ENCODE measurements around the gene STON2.

The STON2 gene

DNA sequence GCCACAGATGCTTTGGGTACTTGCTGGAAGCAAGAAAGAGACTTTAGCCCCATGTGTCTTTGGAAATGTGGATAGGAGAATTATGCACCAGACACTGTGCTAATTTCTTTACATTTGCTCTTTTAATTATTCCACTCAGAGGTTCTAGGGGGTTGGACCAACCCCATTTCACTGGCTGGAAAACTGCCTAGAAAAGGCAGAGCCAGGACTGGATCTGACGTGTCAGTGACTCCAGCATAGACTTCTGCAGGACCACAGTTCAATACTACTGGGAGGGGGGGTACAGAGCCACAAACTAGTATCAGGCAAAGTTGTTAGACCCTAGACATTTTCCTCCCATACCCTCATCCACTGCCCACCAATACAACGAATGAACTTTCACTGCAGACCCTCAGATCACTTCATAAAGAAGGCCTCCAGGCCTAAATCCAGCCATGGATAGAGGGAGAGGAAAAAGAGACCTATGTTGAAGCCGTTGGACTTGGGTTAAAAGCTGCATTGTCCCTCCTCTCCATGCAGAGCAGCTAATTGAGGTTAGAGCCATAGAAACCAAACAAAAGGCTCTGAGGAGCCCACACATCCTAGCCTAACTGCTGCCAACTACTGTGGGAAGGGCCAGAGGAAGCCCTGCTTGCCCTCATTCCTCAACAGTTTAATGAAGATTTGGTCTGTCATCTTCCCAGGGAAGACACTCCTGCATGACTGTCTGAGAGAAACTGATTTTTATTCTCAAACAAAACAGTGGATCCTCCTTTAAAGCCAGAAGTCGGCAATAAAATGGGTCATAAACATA, 68.7 kb downstream of the STON2 start:
- DNase-seq (ENCODE audit: low spot score) = no peak

DNA sequence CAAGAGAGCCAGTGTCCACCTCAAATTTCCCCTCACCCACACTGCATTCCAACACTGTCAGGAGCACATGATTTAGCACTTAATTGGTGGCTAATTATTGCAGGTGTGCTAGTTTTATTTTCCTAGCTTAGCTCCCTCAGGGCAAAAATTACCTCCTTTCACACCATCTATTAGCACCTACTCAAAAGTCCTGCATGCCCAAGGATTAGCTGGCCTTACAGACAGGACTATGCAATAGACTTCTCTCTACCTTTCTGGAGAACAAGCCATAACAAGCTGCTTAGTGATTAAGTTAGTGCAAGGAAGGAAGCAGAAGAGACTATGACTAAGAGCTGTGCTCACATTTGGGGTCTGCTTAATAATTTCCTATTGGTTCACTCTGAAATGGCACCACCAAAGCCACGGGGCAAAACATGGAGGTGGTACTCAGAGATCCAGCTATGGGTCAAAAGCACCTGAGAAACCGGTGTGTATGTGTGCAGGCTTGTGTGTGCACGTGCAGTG, 69.5 kb downstream of the STON2 start:
- DNase-seq (ENCODE audit: low spot score) = no peak

DNA sequence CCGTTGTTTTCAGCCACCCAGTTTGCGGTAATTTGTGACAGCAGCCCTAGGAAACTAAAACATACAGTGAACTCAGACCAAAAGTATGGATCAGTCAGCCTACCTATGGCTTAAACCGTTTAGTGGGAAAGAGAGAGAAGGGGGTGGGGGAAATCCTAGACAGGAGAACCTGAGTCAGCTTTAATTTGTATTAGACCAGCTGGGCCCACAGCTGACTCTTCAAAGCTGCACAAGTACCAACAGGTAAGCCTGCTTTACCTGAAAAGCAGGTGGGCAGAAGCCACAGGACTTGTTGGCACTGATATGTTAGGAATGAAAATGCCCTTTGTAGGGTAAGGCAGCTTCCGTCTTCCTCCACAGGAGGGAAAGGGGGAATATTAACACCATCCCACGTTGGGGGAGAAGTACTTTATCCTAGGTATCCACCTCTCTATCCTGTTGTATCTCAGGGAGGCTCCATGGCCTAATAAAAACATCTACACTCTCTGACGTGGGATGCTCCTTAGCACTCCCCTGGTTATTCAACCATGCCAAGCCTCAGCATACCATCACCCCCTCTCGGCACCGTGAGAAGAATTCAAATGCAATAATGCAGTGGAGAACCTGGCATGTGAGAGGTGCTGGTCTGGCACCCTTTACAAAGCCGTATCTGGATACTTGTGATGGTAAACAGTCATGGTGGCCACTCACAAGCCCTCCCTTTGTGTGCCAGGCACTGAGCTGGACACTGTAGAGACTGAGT, 70.3 kb downstream of the STON2 start:
- DNase-seq (ENCODE audit: low spot score) = no peak

- no peak for DNase-seq (ENCODE audit: low spot score)
Observed at GRCh38 chr14:81326451-81326850, 73.7 kb downstream of the STON2 start.

DNA sequence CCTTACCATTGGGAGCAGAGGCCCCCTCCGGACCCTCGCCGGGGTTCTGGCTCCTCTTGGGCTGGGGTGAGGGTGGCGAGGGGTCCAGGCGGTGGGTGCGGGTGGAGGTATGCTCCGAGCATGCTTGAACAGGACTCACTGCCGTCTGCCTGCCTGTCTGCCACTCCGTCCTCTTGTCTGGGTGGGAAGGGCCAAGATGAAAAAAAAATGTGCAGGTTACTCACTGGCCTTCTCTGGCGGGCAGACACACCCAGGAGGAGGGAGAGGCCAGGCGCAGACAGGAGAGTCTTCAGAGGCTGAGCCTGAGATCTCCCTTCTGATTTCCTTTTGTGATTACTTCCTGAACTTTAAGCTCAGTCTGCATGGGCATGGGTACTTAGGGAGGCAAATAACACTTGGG, 76.1 kb downstream of the STON2 start:
- DNase-seq (ENCODE audit: low spot score) = no peak

- DNase-seq (ENCODE audit: low spot score) = no peak
Observed at GRCh38 chr14:81323093-81323492, 77.0 kb downstream of the STON2 start.

- no peak for DNase-seq (ENCODE audit: low spot score)
Observed at GRCh38 chr14:81319946-81320345, 80.2 kb downstream of the STON2 start.

GRCh38 chr14:81319314-81319713, 80.8 kb downstream of the STON2 start:
- no peak for DNase-seq (ENCODE audit: low spot score)

DNA sequence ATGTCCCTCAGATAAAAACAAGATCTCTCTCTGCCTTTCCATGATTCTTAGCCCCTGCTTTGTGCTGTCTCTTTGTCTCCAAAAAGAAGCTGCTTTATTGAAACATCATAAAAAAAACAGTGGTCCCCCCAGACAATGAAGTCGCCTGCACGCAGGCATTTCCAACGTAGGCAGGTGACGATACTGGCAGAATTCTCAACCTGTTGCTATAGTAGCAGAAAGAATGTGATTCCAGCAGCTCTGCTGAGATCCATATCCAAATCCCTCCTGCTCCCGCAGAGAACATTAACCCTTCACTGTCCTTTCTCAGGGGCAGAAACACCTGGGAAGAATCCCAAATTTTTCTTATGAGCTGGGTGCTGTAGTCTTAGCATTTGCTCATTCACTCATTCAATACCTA, 84.8 kb downstream of the STON2 start:
- no peak for DNase-seq (ENCODE audit: low spot score)

- no peak for DNase-seq (ENCODE audit: low spot score)
Observed at GRCh38 chr14:81314443-81315175, 85.5 kb downstream of the STON2 start.

GRCh38 chr14:81313775-81314429, 86.2 kb downstream of the STON2 start:
- no peak for DNase-seq (ENCODE audit: low spot score)

- DNase-seq (ENCODE audit: low spot score) = no peak
Observed at GRCh38 chr14:81313200-81313599, 86.9 kb downstream of the STON2 start.

- no peak for DNase-seq (ENCODE audit: low spot score)
Observed at GRCh38 chr14:81312289-81312876, 87.7 kb downstream of the STON2 start.

DNA sequence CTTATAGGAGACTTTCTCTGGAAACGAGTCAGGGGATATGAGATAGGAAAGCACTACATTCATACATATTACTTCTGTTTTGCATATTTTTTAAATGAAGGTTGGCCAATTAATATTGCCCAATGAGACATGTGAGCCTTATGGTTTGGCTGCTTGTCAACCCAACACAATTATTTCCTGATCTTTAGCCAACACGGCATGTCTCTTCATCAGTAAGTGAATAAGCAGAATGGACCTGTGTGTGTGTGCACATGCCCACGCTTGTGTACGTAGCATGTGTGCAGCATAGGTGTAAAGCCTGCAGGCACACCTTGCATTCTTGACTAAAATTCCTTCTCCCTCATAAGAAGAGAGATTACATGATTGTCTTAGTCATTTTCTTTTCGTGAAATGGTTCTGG, 88.3 kb downstream of the STON2 start:
- no peak for DNase-seq (ENCODE audit: low spot score)

- DNase-seq (ENCODE audit: low spot score) = no peak
Observed at GRCh38 chr14:81311141-81311540, 89.0 kb downstream of the STON2 start.

DNA sequence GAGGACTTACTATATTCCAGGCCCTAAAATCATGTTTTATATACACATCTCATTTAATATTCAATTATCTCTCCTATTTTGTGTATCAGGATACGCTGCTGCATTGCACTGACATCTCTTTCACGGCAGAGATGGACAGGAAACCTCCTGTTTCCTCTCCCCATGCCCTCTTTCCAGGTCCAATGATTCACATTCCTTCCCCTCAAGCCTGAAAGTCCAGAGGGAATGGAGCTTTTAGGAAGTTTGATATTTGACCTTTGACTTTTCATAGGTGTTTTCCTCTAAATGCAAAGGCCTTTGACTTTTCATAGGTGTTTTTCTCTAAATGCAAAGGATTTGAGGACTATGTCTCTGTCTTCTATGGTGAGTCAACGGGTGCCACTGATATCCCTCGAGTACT, 89.5 kb downstream of the STON2 start:
- DNase-seq (ENCODE audit: low spot score) = no peak

DNA sequence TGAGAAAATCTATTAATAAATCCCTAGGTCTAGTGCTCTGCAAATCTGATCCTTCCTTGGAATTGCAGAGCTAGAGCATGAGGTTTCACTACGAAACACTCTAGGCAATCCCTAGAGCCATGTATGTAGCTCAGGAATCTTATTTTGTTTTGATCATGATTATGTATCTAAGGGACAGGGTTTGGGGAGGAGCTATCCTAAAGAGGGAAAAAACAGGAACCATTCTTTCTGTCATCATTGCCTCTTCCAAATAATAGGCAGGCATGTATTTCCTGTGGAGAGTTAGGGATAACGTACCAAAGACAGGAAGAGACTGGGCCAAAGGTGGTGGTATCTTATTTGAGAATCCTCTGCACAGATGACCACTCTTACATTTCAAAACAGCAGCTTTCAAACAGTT, 90.6 kb downstream of the STON2 start:
- DNase-seq (ENCODE audit: low spot score) = no peak

- no peak for DNase-seq (ENCODE audit: low spot score)
Observed at GRCh38 chr14:81305743-81306142, 94.4 kb downstream of the STON2 start.

DNA sequence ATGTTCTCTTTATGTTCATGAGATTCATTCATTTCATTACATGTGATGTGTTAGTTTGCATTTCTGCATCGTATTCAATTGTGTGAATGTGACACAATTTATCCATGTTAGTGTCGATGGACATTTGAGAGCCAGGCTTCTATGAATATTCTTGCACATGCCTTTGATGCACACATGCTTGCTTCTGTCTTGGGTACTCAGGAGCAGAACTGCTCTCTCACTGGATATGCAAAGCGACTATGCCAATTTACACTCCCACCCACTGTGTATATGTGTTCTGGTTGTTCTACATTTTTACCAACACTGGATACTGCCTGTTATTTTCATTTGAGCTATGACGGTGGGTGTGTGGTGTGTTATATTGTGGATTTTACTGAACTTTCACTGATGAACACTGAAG, 95.1 kb downstream of the STON2 start:
- no peak for DNase-seq (ENCODE audit: low spot score)

DNA sequence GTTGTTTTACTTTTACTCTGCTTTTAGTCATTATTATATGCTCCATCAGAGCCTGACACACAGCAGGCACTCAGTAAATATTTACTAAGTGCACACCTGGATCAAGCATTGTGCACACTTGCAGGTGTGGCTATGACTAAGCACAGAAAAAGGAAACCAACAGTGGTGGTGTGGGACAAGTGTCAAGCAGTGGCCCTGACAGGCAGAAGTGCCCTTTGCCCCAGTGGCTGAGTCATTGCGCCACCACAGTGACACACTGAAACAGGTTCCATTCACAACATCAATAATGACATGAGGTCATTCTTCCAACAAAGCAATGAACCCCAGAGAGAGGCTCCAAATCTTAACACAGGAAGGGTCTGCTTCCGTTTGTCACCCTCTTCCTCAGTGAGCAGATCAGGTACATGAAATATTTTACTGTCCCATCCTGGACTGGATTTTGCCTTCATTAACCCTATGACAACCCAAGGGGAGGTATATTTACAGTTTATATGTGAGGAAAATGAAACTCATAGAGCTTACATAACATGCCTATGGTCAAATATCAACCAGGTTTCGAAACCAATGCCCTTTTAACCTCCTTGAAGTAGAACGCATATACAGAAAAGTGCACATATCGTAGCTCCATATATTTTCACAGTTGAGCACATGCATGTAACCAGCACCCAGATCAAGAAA, 96.7 kb downstream of the STON2 start:
- DNase-seq (ENCODE audit: low spot score) = no peak

- DNase-seq (ENCODE audit: low spot score) = no peak
Observed at GRCh38 chr14:81302638-81303037, 97.5 kb downstream of the STON2 start.

All from germinal center (tissue), 1 donor.